Ishikawa (cell line): ENCODE data around the gene GABRG3.

Experiments
- REST ChIP-seq: IDR thresholded peaks from 2 replicates; pipeline ENCODE4 v1.6.1; 2012; ENCODE audit warnings: low read depth, mild to moderate bottlenecking
- TAF1 ChIP-seq: IDR thresholded peaks from 2 replicates; pipeline ENCODE4 v1.6.1; 2012; ENCODE audit warnings: low read depth, mild to moderate bottlenecking
- YY1 ChIP-seq: IDR thresholded peaks from 2 replicates; pipeline ENCODE4 v1.6.1; 2012; ENCODE audit warnings: low read depth

GRCh38 chr15:27126449-27126848, 155.5 kb downstream of the GABRG3 start:
- TF ChIP-seq TAF1 (no peak), YY1 (no peak), REST (no peak)
